Thyroid gland (tissue), 4 donors: ENCODE measurements around the gene TNIK.

Source experiments
- POLR2A ChIP-seq, 2 donors: fragments of 450-650 bp; IDR thresholded peaks; one replicate each; pipeline ENCODE4 v1.6.1; 2017; ENCODE audit warnings: antibody characterized with exemption in 2 of 2, mild to moderate bottlenecking in 2 of 2, moderate library complexity in 1 of 2
- TF ChIP-seq, protein P1 (sequence below), 6 experiments: fragments of 200-600 bp in 3 of 6; fragments of 450-650 bp in 3 of 6; sonication (generic) in 3 of 6; IDR thresholded peaks; one replicate each; pipeline ENCODE4 v1.5.1; 2016 to 2019; ENCODE audit warnings: antibody characterized with exemption in 6 of 6, mild to moderate bottlenecking in 2 of 6, inconsistent platforms in 1 of 6, moderate library complexity in 1 of 6

GRCh38 chr3:171121801-171122200, 338.4 kb downstream of the TNIK start:
- TF ChIP-seq, protein P1, sequence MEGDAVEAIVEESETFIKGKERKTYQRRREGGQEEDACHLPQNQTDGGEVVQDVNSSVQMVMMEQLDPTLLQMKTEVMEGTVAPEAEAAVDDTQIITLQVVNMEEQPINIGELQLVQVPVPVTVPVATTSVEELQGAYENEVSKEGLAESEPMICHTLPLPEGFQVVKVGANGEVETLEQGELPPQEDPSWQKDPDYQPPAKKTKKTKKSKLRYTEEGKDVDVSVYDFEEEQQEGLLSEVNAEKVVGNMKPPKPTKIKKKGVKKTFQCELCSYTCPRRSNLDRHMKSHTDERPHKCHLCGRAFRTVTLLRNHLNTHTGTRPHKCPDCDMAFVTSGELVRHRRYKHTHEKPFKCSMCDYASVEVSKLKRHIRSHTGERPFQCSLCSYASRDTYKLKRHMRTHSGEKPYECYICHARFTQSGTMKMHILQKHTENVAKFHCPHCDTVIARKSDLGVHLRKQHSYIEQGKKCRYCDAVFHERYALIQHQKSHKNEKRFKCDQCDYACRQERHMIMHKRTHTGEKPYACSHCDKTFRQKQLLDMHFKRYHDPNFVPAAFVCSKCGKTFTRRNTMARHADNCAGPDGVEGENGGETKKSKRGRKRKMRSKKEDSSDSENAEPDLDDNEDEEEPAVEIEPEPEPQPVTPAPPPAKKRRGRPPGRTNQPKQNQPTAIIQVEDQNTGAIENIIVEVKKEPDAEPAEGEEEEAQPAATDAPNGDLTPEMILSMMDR (IDR thresholded peaks at IDR 0.05) = no peak
- TF ChIP-seq POLR2A (IDR thresholded peaks at IDR 0.05) = no peak
